Nephron progenitor cell (in vitro differentiated cells): ENCODE results near the gene MAMDC4.
"Not testable (repeated sequence)": the region's sequence is repeated elsewhere in the genome, so short reads cannot be mapped to it uniquely, and the experiment has no call there.

Experiments used
- DNase-seq: peaks from one replicate; pipeline ENCODE4 v3.0.0; 2021
- H3K27ac Mint-ChIP-seq: 2 replicates; pipeline ENCODE4 v1.8.0; 2021; ENCODE audit warnings: mild to moderate bottlenecking, moderate library complexity, mixed read lengths
- H3K27me3 Mint-ChIP-seq: 2 replicates; pipeline ENCODE4 v1.8.0; 2021; ENCODE audit warnings: mild to moderate bottlenecking, low read depth, mixed read lengths; ENCODE audit not compliant: poor library complexity
- H3K36me3 Mint-ChIP-seq: 2 replicates; pipeline ENCODE4 v1.8.0; 2021; ENCODE audit warnings: low read depth, mixed read lengths
- H3K4me1 Mint-ChIP-seq: 2 replicates; pipeline ENCODE4 v1.8.0; 2021; ENCODE audit warnings: mixed read lengths
- H3K4me3 Mint-ChIP-seq: 2 replicates; pipeline ENCODE4 v1.8.0; 2021; ENCODE audit warnings: mild to moderate bottlenecking, moderate library complexity, mixed read lengths
- H3K9me3 Mint-ChIP-seq: 2 replicates; pipeline ENCODE4 v1.8.0; 2021; ENCODE audit warnings: mild to moderate bottlenecking, moderate library complexity, mixed read lengths
- TF ChIP-seq, protein P1 (sequence below): fragments of 200-600 bp; sonication (generic); IDR thresholded peaks from 2 replicates; pipeline ENCODE4 v1.5.0; 2021; ENCODE audit warnings: antibody characterized with exemption

Gene MAMDC4

DNA sequence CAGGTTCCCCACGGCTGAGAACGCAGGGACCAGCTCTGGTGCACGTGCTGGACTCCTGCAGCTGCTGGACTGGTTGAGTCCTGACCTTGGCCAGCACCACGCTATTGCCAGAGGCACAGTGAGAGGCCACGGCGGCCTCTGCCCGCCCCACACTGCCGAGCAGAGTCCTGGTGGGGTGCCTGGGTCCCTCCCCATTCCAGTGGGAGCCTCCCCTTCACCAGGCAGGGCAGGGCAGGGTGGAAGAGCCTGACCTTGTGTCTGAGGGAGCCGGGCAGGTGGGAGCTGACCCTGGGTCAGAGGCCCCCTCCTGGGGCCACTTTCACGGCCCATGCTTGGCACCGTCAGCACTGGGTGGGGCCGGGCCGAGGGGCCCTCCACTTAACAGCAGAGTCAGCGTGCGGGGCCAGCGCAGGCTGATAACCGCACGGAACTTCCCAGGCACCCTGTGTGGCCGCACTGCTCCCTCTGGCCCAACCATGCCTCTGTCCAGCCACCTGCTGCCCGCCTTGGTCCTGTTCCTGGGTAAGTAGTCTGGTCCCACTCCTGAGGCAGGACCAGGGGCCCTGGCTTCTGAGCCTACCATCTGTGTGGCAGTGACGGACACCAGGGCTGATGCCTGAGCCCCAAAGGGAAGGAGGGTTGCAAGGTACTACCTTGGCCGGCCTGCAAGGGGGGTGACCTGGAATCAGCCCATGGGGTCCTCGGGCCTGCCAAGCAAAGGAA is at the start of gene MAMDC4:
MAMDC4 (plus strand) TSS at position 406 of the 723 bp plus-strand sequence; CDS start at position 477, 71 bp downstream.
- peak; percentile 6 for DNase-seq
- Mint-ChIP-seq H3K36me3 (no peaks in the 10 kb centered on the region), H3K27ac (no peak within 1 kb of the TSS), H3K4me3 (no peak within 1 kb of the TSS), H3K9me3 (no peaks in the 10 kb centered on the region), H3K27me3 (peaks cover 7% of the 10 kb centered on the region), H3K4me1 (peaks cover 9% of the 10 kb centered on the region)
- TF ChIP-seq, protein P1, sequence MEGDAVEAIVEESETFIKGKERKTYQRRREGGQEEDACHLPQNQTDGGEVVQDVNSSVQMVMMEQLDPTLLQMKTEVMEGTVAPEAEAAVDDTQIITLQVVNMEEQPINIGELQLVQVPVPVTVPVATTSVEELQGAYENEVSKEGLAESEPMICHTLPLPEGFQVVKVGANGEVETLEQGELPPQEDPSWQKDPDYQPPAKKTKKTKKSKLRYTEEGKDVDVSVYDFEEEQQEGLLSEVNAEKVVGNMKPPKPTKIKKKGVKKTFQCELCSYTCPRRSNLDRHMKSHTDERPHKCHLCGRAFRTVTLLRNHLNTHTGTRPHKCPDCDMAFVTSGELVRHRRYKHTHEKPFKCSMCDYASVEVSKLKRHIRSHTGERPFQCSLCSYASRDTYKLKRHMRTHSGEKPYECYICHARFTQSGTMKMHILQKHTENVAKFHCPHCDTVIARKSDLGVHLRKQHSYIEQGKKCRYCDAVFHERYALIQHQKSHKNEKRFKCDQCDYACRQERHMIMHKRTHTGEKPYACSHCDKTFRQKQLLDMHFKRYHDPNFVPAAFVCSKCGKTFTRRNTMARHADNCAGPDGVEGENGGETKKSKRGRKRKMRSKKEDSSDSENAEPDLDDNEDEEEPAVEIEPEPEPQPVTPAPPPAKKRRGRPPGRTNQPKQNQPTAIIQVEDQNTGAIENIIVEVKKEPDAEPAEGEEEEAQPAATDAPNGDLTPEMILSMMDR: no peak

DNA sequence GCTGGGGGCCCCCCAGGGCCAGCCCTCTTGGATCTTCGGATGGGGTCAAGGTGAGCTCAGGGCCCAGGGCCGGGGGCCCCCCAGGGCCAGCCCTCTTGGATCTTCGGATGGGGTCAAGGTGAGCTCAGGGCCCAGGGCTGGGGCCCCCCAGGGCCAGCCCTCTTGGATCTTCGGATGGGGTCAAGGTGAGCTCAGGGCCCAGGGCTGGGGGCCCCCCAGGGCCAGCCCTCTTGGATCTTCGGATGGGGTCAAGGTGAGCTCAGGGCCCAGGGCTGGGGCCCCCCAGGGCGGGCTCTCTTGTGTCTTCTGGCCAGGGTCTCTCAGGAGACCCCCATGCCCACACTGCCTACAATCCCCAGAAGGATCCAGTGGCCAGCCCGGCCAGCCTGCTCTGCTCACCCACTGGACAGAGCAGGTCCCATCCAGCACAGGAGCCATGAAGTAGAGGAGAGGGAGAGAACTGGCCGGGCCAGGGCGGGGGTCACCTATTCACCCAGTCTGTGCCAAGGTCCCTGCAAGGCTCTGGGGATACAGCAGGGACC is 49.1 kb upstream of the MAMDC4 start:
- Mint-ChIP-seq H3K4me1 (peaks cover 34% of the 10 kb centered on the region), H3K36me3 (peaks cover 14% of the 10 kb centered on the region)
- not testable (repeated sequence) for H3K4me3 Mint-ChIP-seq, H3K27me3 Mint-ChIP-seq, DNase-seq, H3K9me3 Mint-ChIP-seq, H3K27ac Mint-ChIP-seq

DNA sequence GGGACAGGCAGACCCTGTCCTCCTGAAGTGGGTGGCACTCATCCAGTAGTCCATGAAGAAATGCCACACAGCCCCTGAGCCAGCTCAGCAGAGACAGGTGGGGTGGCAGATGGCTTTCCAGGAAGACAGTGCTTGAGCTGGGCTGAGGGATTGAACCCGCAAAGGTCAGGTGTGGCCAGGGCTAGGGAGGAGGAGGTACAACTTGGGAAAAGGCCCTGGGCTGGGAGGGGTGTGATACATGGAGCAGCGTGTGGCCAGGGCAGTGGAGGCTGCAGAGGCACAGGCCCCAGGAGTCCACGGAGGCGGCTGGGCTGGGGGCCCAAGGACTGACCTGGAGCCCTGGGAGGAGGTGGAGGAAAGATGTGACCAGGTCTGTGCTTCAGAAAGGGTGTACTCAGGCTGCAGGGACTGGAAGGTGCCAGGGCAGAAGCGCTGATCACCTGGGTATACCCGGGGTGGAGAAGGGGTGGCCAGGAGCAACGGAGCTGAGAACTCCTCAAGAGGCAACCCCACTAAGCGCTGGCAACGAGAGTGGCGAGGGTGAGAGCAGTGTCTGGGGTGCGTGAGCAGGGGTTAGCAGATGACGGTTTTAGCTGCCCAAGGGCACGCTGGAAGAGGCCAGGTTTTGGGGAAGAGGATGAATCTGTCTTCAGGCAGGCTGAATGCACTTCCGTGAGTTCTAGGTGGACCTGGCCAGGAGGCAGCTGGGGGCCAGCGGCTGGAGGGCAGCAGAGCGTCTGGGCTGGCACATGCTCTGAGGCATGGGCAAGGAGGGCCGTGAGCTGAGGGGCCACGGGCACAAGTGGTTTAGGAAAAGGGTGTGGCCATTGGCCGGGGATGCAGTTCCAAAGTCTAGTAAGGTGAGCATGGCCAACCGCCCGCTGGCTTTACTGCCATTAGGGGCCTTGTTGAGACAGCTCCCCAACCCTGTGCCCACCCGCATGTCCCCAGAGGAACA is 48.3 kb upstream of the MAMDC4 start:
- H3K27me3 Mint-ChIP-seq: peaks cover 5% of the 10 kb centered on the region
- no peaks in the 10 kb centered on the region for H3K9me3 Mint-ChIP-seq
- peaks cover 14% of the 10 kb centered on the region for H3K36me3 Mint-ChIP-seq
- no peak for DNase-seq
- H3K27ac Mint-ChIP-seq: peak overlapping the region; percentile 83
- H3K4me1 Mint-ChIP-seq: peaks cover 35% of the 10 kb centered on the region
- TF ChIP-seq, protein P1: no peak
- no peak overlapping the region for H3K4me3 Mint-ChIP-seq

DNA sequence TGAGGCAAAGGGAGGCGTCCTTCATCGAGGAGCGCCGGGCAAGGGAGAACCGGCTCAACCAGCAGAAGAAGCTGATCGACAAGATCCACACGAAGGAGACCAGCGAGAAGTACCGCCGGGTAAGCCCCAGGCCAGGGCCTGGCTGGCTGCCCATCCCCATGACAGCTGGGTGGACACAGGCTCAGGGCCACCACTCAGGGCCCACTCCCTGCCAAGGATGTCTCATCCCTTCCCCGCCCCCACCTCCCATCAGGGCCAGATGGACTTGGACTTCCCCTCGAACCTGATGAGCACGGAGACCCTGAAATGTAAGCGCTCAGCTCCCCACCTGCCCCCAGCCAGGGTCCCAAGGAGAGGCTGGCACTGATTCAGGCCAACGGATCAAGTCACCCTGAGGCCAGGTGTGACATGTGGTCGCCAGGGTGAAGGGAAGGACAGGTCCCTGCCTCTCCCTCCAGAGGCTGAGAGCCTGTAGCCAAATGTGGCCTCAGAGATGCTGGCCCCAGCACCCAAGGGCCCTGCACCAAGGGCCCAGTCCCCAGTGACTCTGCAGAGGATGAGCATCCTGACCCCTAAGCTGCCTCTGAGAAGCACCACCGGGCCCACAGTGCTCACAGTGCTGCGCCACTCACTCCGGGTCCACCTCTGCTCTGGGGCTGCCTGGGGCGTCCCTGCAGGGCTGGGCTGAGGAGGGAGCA is 47.5 kb upstream of the MAMDC4 start:
- Mint-ChIP-seq H3K9me3 (no peaks in the 10 kb centered on the region), H3K4me3 (no peak overlapping the region), H3K36me3 (peaks cover 16% of the 10 kb centered on the region), H3K27me3 (no peaks in the 10 kb centered on the region), H3K27ac (no peak overlapping the region), H3K4me1 (peaks cover 44% of the 10 kb centered on the region)
- TF ChIP-seq, protein P1: no peak
- DNase-seq: no peak

DNA sequence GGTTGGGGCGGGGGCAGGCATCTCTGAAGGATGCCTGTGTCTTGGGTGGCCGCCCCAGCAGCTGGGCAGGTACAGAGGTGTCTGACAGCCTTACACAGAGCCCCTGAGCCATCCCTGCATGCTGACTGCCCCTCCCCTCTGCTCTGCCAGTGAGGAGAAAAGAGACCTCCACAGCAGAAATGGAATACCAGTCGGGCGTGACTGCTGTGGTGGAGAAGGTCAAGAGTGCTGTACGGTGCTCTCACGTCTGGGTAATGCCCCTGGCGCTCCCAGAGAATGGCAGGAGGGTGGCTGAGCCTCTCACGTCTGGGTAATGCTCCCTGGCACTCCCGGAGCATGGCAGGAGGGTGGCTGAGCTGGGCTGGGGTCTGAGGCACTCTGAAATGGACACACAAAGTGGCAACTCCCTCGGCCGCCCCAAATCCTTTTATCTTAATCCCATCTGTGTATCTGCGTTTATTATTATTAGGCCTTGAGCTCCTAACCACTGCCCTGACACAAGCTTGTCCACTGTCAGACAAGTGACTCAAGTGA is 46.9 kb upstream of the MAMDC4 start:
- Mint-ChIP-seq H3K27ac (no peak overlapping the region), H3K4me1 (peaks cover 46% of the 10 kb centered on the region), H3K9me3 (no peaks in the 10 kb centered on the region), H3K4me3 (peak overlapping the region; percentile 60), H3K36me3 (peaks cover 22% of the 10 kb centered on the region), H3K27me3 (no peaks in the 10 kb centered on the region)
- no peak for DNase-seq
- TF ChIP-seq, protein P1: no peak
